WTC11 (cell line): ENCODE data around the gene CCDC28A. TPM values are rescaled to one million over a fixed set of nuclear protein-coding genes. Genes with fewer than 3 reads are reported as not detected.

Experiments
- ATAC-seq: fragments of 200-7000 bp; cut with Tn5 transposase; 2 replicates; pipeline ENCODE4 v1.10.0; 2021; ENCODE audit warnings: mild to moderate bottlenecking, moderate library complexity
- CTCF ChIA-PET: fragments of 300-600 bp; sonication (Branson Sonifier 250); formaldehyde crosslinking; loops from one replicate; lab custom pipeline; 2021; ENCODE audit warnings: antibody characterized with exemption; lab: Charles Lee
- POLR2A ChIA-PET: fragments of 350-600 bp; sonication (Branson Sonifier 250); formaldehyde crosslinking; loops from one replicate; lab custom pipeline; 2021; ENCODE audit warnings: antibody characterized with exemption; lab: Charles Lee
- DNase-seq: peaks from one replicate; pipeline ENCODE4 v3.0.0; 2021; ENCODE audit warnings: low spot score
- H3K27ac Mint-ChIP-seq: 2 replicates; pipeline ENCODE4 v1.8.0; 2021; ENCODE audit warnings: mixed read lengths
- H3K27me3 Mint-ChIP-seq: 2 replicates; pipeline ENCODE4 v1.8.0; 2021; ENCODE audit warnings: low read depth, mild to moderate bottlenecking, moderate library complexity, mixed read lengths
- H3K36me3 Mint-ChIP-seq: 2 replicates; pipeline ENCODE4 v1.8.0; 2021; ENCODE audit warnings: mixed read lengths
- H3K4me1 Mint-ChIP-seq: 2 replicates; pipeline ENCODE4 v1.8.0; 2022; ENCODE audit warnings: mixed read lengths
- H3K4me3 Mint-ChIP-seq: 2 replicates; pipeline ENCODE4 v1.8.0; 2021; ENCODE audit warnings: mild to moderate bottlenecking, moderate library complexity, mixed read lengths
- H3K9me3 Mint-ChIP-seq: 2 replicates; pipeline ENCODE4 v1.8.0; 2021; ENCODE audit warnings: mixed read lengths
- ATF1 ChIP-seq: sonication (generic); formaldehyde crosslinking; IDR thresholded peaks from 2 replicates; pipeline ENCODE4 v1.8.1; 2023; ENCODE audit warnings: mild to moderate bottlenecking, moderate library complexity, missing genetic modification reagents
- CBFB ChIP-seq: sonication (generic); formaldehyde crosslinking; IDR thresholded peaks from 2 replicates; pipeline ENCODE4 v1.8.1; 2022; ENCODE audit warnings: mild to moderate bottlenecking, low read depth, missing genetic modification reagents
- CREM ChIP-seq: sonication (generic); formaldehyde crosslinking; IDR thresholded peaks from 2 replicates; pipeline ENCODE4 v1.8.1; 2022; ENCODE audit warnings: mild to moderate bottlenecking, missing genetic modification reagents, moderate library complexity
- E2F4 ChIP-seq: sonication (generic); formaldehyde crosslinking; IDR thresholded peaks from 2 replicates; pipeline ENCODE4 v1.8.1; 2022; ENCODE audit warnings: low read depth, mild to moderate bottlenecking, moderate library complexity, missing genetic modification reagents, borderline replicate concordance
- ESRRA ChIP-seq: sonication (generic); formaldehyde crosslinking; IDR thresholded peaks from 2 replicates; pipeline ENCODE4 v1.8.1; 2022; ENCODE audit warnings: mild to moderate bottlenecking, missing genetic modification reagents, borderline replicate concordance
- GABPB1 ChIP-seq: sonication (generic); formaldehyde crosslinking; IDR thresholded peaks from 2 replicates; pipeline ENCODE4 v1.8.1; 2023; ENCODE audit warnings: mild to moderate bottlenecking, missing genetic modification reagents
- HMGA2 ChIP-seq: fragments of 250-450 bp; sonication (Bioruptor Pico); IDR thresholded peaks from 2 replicates; pipeline ENCODE4 v1.4.0; 2021; ENCODE audit warnings: mild to moderate bottlenecking, moderate library complexity
- IRF2 ChIP-seq: sonication (generic); formaldehyde crosslinking; IDR thresholded peaks from 2 replicates; pipeline ENCODE4 v1.8.0; 2022; ENCODE audit warnings: low read depth, missing genetic modification reagents, borderline replicate concordance
- NFATC4 ChIP-seq: fragments of 250-450 bp; sonication (Bioruptor Pico); IDR thresholded peaks from 2 replicates; pipeline ENCODE4 v1.9.0; 2021; ENCODE audit warnings: mild to moderate bottlenecking
- TCF7 ChIP-seq: sonication (generic); formaldehyde crosslinking; IDR thresholded peaks from 2 replicates; pipeline ENCODE4 v1.8.0; 2022; ENCODE audit warnings: mild to moderate bottlenecking, low read depth, missing genetic modification reagents, moderate library complexity
- ZNF263 ChIP-seq: sonication (generic); formaldehyde crosslinking; IDR thresholded peaks from 2 replicates; pipeline ENCODE4 v1.8.1; 2022; ENCODE audit warnings: low read depth, mild to moderate bottlenecking, moderate library complexity, missing genetic modification reagents
- ZNF416 ChIP-seq: fragments of 250-450 bp; sonication (Bioruptor Pico); IDR thresholded peaks from 2 replicates; pipeline ENCODE4 v1.9.0; 2021; ENCODE audit warnings: mild to moderate bottlenecking, inconsistent platforms
- ZNF423 ChIP-seq: fragments of 250-450 bp; sonication (Bioruptor Pico); IDR thresholded peaks from 2 replicates; pipeline ENCODE4 v2.1.2; 2022; ENCODE audit warnings: mild to moderate bottlenecking, moderate library complexity
- ZNF425 ChIP-seq: fragments of 250-450 bp; sonication (Bioruptor Pico); conservative IDR thresholded peaks from 2 replicates; pipeline ENCODE4 v1.9.0; 2021; ENCODE audit warnings: mild to moderate bottlenecking
- total RNA-seq: library from RNA; stranded (reverse); gene quantifications from 3 replicates; pipeline ENCODE4 v1.2.3, GENCODE V29; 2021
- TF ChIP-seq, protein P1 (sequence below): sonication (generic); formaldehyde crosslinking; conservative IDR thresholded peaks from 2 replicates; pipeline ENCODE4 v1.8.1; 2023; ENCODE audit warnings: mild to moderate bottlenecking, low read depth, missing genetic modification reagents, moderate library complexity
- TF ChIP-seq, protein P2 (sequence below): sonication (generic); formaldehyde crosslinking; IDR thresholded peaks from 2 replicates; pipeline ENCODE4 v1.8.1; 2022; ENCODE audit warnings: low read depth, missing genetic modification reagents, borderline replicate concordance
- TF ChIP-seq, protein P3 (sequence below): fragments of 250-450 bp; sonication (Bioruptor Pico); IDR thresholded peaks from 2 replicates; pipeline ENCODE4 v2.1.2; 2022; ENCODE audit warnings: mild to moderate bottlenecking, moderate library complexity
- TF ChIP-seq, protein P4 (sequence below): sonication (generic); formaldehyde crosslinking; IDR thresholded peaks from 2 replicates; pipeline ENCODE4 v1.8.0; 2022; ENCODE audit warnings: mild to moderate bottlenecking, missing genetic modification reagents

Gene CCDC28A
- total RNA-seq, 1 experiment from 2014 or later, result 8.7 TPM

DNA sequence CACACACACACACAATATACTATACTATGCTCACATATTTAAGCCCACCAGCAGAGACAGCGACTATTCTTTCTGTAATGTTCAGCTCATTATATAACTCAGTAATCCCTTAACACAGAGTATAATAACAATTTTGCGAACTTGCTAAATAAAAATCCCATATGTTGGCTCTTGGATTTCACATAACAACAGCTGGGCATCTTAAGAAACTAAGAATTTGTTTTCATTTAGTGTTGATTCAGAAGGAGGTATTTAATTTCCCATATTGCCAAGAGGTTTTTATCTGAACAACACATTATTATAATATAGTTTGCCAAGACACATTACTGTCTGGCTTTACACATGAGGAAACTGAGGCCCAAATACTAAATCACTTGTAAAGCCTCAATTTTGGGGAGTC lies 29.8 kb downstream of the CCDC28A start (continued):
- TF ChIP-seq CBFB (CRISPR knock-in tag), result no peak
- TF ChIP-seq ATF1 (CRISPR knock-in tag), result no peak
- TF ChIP-seq ESRRA (CRISPR knock-in tag), result no peak
- TF ChIP-seq, protein P1, sequence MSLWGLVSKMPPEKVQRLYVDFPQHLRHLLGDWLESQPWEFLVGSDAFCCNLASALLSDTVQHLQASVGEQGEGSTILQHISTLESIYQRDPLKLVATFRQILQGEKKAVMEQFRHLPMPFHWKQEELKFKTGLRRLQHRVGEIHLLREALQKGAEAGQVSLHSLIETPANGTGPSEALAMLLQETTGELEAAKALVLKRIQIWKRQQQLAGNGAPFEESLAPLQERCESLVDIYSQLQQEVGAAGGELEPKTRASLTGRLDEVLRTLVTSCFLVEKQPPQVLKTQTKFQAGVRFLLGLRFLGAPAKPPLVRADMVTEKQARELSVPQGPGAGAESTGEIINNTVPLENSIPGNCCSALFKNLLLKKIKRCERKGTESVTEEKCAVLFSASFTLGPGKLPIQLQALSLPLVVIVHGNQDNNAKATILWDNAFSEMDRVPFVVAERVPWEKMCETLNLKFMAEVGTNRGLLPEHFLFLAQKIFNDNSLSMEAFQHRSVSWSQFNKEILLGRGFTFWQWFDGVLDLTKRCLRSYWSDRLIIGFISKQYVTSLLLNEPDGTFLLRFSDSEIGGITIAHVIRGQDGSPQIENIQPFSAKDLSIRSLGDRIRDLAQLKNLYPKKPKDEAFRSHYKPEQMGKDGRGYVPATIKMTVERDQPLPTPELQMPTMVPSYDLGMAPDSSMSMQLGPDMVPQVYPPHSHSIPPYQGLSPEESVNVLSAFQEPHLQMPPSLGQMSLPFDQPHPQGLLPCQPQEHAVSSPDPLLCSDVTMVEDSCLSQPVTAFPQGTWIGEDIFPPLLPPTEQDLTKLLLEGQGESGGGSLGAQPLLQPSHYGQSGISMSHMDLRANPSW, result no peak
- TF ChIP-seq HMGA2 (CRISPR knock-in tag), result no peak
- TF ChIP-seq, all 79 proteins: peak for 0

DNA sequence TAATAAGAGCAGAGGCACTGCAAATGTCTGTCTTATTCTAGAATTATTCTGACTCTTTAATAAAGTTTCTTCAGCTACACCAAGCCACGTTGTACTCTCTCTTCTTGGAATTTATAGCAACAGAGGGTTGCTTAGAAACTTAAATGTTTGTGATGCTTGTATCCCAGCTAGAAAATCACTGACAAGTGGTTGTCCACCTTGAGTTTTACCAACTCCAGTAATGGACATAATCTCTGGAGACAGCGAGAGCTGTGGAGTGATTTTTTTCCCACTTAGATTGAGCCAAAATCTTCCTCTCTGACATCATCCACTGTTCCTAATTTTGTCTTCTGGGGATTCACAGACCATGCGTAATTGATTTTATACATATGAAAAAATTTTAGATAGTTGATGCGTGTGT lies 30.3 kb downstream of the CCDC28A start:
- Mint-ChIP-seq H3K36me3 (no peaks in the 10 kb centered on the region), H3K4me3 (no peak overlapping the region), H3K27me3 (no peaks in the 10 kb centered on the region; the same call in 1 of the 2 replicates)
- TF ChIP-seq, protein P2, sequence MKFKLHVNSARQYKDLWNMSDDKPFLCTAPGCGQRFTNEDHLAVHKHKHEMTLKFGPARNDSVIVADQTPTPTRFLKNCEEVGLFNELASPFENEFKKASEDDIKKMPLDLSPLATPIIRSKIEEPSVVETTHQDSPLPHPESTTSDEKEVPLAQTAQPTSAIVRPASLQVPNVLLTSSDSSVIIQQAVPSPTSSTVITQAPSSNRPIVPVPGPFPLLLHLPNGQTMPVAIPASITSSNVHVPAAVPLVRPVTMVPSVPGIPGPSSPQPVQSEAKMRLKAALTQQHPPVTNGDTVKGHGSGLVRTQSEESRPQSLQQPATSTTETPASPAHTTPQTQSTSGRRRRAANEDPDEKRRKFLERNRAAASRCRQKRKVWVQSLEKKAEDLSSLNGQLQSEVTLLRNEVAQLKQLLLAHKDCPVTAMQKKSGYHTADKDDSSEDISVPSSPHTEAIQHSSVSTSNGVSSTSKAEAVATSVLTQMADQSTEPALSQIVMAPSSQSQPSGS (CRISPR knock-in tag), result no peak
- TF ChIP-seq CREM (no peak), IRF2 (CRISPR knock-in tag) (no peak), E2F4 (CRISPR knock-in tag) (no peak)
- TF ChIP-seq, all 79 proteins: peak for 0
- Mint-ChIP-seq H3K27ac (no peak overlapping the region), H3K9me3 (peaks cover 9% of the 10 kb centered on the region; the same call in 1 of the 2 replicates), H3K4me1 (peaks cover 5% of the 10 kb centered on the region; the same call in 1 of the 2 replicates)
- ChIA-PET CTCF (no interaction called here), POLR2A (no interaction called here)
- DNase-seq, result no peak
- no peak for ATAC-seq

GRCh38 chr6:138805016-138805765 lies 31.6 kb downstream of the CCDC28A start:
- ATAC-seq (no peak), DNase-seq (no peak)
- Mint-ChIP-seq H3K27me3 (no peaks in the 10 kb centered on the region; the same call in 1 of the 2 replicates), H3K36me3 (no peaks in the 10 kb centered on the region), H3K4me3 (no peak overlapping the region), H3K4me1 (peaks cover 5% of the 10 kb centered on the region; the same call in 1 of the 2 replicates), H3K27ac (no peak overlapping the region), H3K9me3 (peaks cover 7% of the 10 kb centered on the region; the same call in 1 of the 2 replicates)
- POLR2A ChIA-PET, result no interaction called here
- CTCF ChIA-PET, result no interaction called here
- TF ChIP-seq ZNF425 (CRISPR knock-in tag) (no peak), ZNF423 (no peak), NFATC4 (CRISPR knock-in tag) (no peak), TCF7 (CRISPR knock-in tag) (no peak), GABPB1 (no peak), ZNF263 (no peak), ZNF416 (CRISPR knock-in tag) (no peak), IRF2 (CRISPR knock-in tag) (no peak)
- TF ChIP-seq, protein P3, sequence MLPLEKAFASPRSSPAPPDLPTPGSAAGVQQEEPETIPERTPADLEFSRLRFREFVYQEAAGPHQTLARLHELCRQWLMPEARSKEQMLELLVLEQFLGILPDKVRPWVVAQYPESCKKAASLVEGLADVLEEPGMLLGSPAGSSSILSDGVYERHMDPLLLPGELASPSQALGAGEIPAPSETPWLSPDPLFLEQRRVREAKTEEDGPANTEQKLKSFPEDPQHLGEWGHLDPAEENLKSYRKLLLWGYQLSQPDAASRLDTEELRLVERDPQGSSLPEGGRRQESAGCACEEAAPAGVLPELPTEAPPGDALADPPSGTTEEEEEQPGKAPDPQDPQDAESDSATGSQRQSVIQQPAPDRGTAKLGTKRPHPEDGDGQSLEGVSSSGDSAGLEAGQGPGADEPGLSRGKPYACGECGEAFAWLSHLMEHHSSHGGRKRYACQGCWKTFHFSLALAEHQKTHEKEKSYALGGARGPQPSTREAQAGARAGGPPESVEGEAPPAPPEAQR (CRISPR knock-in tag), result no peak
- TF ChIP-seq, protein P4, sequence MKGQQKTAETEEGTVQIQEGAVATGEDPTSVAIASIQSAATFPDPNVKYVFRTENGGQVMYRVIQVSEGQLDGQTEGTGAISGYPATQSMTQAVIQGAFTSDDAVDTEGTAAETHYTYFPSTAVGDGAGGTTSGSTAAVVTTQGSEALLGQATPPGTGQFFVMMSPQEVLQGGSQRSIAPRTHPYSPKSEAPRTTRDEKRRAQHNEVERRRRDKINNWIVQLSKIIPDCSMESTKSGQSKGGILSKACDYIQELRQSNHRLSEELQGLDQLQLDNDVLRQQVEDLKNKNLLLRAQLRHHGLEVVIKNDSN (CRISPR knock-in tag), result no peak
- TF ChIP-seq, protein P1, result no peak
